ENCODE results near the gene BLTP1. TPM values are rescaled to one million over a fixed set of nuclear protein-coding genes. Genes with fewer than 3 reads are reported as not detected.
"Not testable (repeated sequence)": the region's sequence is repeated elsewhere in the genome, so short reads cannot be mapped to it uniquely, and the experiment has no call there.

BLTP1 gene
- 32.6 TPM for polyA plus RNA-seq (2013, experiment 1 of 2; ENCODE audit: insufficient read length)
- polyA plus RNA-seq (2013, experiment 2 of 2; ENCODE audit: insufficient read length): 29.9 TPM

- peak; percentile 84 for DNase-seq
Observed at GRCh38 chr4:122151982-122152710, at the start of gene BLTP1. Gene BLTP1 (plus strand): TSS chr4:122152331. CDS start chr4:122170648, 18,317 bp downstream.

- DNase-seq: no peak
Observed at GRCh38 chr4:122104184-122104583, 47.9 kb upstream of the BLTP1 start.

- no peak for DNase-seq
Observed at GRCh38 chr4:122107680-122108079, 44.5 kb upstream of the BLTP1 start.

- not testable (repeated sequence) for DNase-seq
Observed at GRCh38 chr4:122110304-122110703, 41.8 kb upstream of the BLTP1 start.

- DNase-seq: peak; percentile 42
Observed at GRCh38 chr4:122117743-122118142, 34.4 kb upstream of the BLTP1 start.

GRCh38 chr4:122118243-122118642 lies 33.9 kb upstream of the BLTP1 start:
- DNase-seq: no peak

GRCh38 chr4:122119739-122120138 lies 32.4 kb upstream of the BLTP1 start:
- DNase-seq: no peak

GRCh38 chr4:122121593-122121992 lies 30.5 kb upstream of the BLTP1 start:
- no peak for DNase-seq

- DNase-seq: no peak
Observed at GRCh38 chr4:122122083-122122482, 30.0 kb upstream of the BLTP1 start.

GRCh38 chr4:122129061-122129460 lies 23.1 kb upstream of the BLTP1 start:
- DNase-seq: no peak

- DNase-seq: no peak
Observed at GRCh38 chr4:122131562-122132157, 20.5 kb upstream of the BLTP1 start.

GRCh38 chr4:122132891-122133290 lies 19.2 kb upstream of the BLTP1 start:
- DNase-seq: no peak

GRCh38 chr4:122139139-122139538 lies 13.0 kb upstream of the BLTP1 start:
- DNase-seq: no peak

- no peak for DNase-seq
Observed at GRCh38 chr4:122140834-122141233, 11.3 kb upstream of the BLTP1 start.

- DNase-seq: no peak
Observed at GRCh38 chr4:122142687-122143086, 9.4 kb upstream of the BLTP1 start.

- DNase-seq: no peak
Observed at GRCh38 chr4:122146652-122147051, 5.5 kb upstream of the BLTP1 start.

GRCh38 chr4:122150931-122151330 lies 1.2 kb upstream of the BLTP1 start:
- DNase-seq: no peak

GRCh38 chr4:122152711-122153226 lies 638 bp downstream of the BLTP1 start:
- peak; percentile 6 for DNase-seq

- DNase-seq: no peak
Observed at GRCh38 chr4:122156819-122157218, 4.7 kb downstream of the BLTP1 start.

- no peak for DNase-seq
Observed at GRCh38 chr4:122163301-122163700, 11.2 kb downstream of the BLTP1 start.

GRCh38 chr4:122163767-122164166 lies 11.6 kb downstream of the BLTP1 start:
- no peak for DNase-seq

GRCh38 chr4:122167369-122167768 lies 15.2 kb downstream of the BLTP1 start:
- DNase-seq: no peak

- DNase-seq: no peak
Observed at GRCh38 chr4:122170775-122171174, 18.6 kb downstream of the BLTP1 start.

- no peak for DNase-seq
Observed at GRCh38 chr4:122171323-122171722, 19.2 kb downstream of the BLTP1 start.
